NCI-H774 (cell line): ENCODE measurements around the gene CLDN15.

Source experiments
- DNase-seq: peaks from one replicate; lab custom pipeline; 2025; lab: John Stamatoyannopoulos, UW

CLDN15 gene

DNA sequence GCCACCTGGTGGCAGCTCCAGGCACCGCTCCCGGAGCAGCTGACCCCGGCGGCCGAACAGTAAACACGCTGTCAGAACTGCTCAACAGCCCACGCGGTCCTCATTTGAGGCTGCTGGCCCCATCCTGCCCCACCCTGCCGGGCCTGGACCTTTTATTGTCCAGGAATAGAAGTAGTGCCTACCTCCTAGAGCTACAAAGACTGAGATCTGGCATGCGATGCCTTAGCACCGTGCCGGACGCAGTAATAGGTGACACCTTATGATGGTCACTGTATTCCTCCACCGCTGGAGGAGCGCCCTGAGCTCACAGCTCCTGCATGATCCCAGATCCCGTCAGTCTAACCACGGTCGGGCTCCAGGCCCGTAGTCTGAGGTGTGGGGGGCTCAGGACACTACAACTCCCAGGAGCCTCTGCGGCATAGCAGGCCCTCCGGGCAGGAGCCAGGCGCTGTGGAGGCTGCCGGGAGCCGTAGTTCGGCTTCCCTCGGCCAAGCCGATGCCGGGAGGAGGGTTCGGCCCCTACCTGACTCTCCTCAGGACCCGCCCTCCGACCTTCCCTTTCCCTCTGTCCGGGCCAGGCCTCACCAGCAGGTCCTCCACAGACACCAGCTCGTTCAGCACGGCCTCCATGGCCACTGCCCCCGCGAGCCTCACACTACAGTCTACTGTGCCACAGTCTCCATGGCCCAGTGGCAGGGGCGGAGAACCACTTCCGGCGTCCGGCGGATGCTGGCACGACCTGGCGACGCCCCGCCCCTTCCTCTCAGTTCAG is 7.0 kb upstream of the CLDN15 start, which contains the start of gene FIS1:
TSS of gene FIS1 (minus strand) at position 707 of the 772 bp plus-strand sequence. CDS start at position 630, 77 bp downstream.
- DNase-seq = peak; percentile 89

DNA sequence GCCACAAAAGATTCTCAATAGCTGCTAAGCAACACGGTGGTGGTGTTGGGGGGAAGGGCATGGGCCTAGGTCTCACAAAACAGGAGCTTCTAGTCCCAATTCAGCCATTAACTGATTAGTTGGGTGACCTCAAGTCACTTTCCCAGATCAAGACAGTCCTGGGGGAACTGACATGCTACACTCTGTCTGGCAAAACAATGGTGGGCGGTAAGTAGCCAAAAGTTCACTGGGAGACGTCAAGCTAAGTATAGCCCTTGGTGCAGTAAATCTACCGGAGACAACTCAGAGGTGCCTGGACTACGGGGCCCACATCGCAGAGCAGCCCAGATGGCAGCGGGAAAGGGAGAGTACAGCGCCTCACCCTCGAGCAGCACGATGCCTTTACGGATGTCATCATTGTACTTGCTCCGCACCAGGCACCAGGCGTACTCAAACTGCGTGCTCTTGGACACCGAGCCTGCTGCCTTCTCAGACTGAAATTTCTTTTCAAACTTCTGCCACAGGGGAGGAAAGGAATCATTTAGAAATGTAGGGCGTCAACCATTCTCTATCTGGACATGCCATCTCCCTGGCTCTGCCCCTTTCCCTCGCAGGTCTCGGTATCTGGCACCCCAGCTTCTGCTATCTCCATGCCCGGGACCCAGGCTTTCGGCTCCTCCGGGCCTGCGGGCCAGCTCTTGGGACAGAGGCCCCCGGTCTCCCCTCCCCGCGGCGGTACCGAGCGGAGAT is 6.2 kb upstream of the CLDN15 start:
- DNase-seq = no peak

GRCh38 chr7:101241443-101242349 is 4.1 kb upstream of the CLDN15 start:
- DNase-seq = no peak

DNA sequence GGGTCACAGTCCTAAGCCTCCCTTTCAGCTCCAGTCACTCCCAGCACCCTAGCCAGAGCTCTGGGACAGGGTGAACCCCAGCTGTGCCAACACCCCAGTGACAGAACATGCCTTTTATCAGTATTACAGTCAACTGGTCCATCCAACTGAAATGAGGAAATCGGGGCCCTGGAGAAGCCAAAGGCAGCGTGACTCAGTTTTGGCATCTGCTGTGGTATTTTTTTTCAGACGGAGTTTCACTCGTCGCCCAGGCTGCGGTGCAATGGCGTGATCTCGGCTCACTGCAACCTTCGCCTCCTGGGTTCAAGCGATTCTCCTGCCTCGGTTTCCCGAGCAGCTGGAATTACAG is 3.4 kb upstream of the CLDN15 start:
- DNase-seq = no peak

GRCh38 chr7:101240226-101241014 is 2.8 kb upstream of the CLDN15 start:
- DNase-seq = no peak

DNA sequence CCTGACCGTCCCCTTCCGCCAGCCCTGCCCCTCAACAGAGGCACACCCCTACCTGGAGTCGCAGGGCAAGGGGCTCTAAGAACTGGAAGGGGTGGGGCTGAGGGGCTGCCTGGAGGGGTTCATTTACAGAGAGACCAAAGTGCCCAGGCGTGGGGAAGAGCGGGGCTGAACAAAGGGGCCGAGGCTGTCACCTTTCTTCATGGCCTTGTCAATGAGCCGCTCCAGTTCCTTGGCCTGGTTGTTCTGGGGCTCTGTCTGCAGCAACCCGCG is 2.3 kb upstream of the CLDN15 start:
- DNase-seq = no peak

- DNase-seq = no peak
These were observed 1.8 kb upstream of the CLDN15 start for GRCh38 chr7:101239191-101239950.

DNA sequence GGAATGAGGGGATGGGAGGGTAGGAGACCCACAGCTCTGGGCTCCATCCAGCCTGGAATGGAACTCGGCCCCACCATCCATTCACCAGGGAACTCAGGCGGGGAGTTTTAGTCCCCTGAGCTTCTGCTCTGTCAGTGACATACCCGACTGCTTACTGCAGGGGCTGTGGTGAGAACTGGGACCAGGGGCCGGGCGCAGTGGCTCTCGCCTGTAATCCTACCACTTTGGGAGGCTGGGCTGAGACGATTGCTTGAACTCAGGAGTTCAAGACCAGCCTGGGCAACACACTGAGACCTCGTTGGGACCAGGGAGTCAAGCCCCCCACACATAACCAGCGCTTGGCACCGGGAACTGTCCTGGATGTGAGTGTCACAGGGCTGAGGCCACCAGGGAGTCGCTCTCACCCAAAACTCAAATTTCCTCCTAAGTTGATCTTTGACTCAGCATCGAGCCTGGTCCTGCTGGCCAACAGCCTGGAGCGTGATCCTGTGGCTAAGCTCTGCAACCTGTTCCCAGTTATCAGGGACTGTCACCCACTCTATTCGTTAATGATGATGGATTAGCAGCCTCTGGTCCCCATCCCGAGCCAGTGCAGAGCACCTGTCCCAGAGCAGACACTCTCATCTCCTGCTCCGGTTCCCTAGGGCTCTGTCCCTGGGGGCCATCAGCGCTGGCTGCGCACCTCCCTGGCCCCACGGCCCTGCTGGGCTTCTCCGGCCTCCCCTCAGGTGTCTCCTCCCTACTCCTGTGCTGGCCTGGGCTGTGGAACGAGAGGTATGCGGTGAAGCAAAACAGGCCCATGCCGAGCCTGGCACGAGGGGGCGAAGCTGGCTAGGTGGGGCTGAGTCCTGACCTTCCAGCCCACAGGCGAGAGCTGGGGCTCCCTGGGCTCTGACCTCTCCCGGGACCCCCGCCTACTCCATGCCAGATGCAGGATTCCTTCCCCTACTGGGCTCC is 902 bp upstream of the CLDN15 start:
- no peak for DNase-seq

- DNase-seq = no peak
These were observed 1.2 kb downstream of the CLDN15 start for GRCh38 chr7:101236292-101236835.

DNA sequence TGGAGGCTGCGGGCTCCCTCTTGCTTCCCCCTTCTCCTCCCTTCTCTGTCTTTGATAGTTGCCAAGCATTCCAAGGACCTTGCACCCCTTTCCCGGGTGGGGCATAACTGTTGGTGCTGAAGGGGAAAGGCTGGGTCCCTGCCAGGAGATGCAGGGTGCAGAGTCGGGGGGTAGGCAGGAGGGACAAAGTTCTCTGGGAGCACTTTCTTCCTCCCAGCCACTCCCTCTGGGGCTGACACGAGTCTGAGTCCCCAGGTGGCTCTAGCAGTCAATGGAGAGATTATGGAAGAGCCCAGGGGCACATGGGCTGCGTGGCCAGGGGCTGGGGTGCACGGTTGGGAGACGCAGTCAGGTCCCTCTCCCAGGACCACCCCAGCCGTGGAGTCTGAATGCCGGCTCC is 2.1 kb downstream of the CLDN15 start:
- DNase-seq = no peak

- DNase-seq = no peak
These were observed 2.6 kb downstream of the CLDN15 start for GRCh38 chr7:101235050-101235449.

- DNase-seq = no peak
These were observed 3.0 kb downstream of the CLDN15 start for GRCh38 chr7:101234636-101235035.

GRCh38 chr7:101233907-101234547 is 3.6 kb downstream of the CLDN15 start:
- DNase-seq = no peak

DNA sequence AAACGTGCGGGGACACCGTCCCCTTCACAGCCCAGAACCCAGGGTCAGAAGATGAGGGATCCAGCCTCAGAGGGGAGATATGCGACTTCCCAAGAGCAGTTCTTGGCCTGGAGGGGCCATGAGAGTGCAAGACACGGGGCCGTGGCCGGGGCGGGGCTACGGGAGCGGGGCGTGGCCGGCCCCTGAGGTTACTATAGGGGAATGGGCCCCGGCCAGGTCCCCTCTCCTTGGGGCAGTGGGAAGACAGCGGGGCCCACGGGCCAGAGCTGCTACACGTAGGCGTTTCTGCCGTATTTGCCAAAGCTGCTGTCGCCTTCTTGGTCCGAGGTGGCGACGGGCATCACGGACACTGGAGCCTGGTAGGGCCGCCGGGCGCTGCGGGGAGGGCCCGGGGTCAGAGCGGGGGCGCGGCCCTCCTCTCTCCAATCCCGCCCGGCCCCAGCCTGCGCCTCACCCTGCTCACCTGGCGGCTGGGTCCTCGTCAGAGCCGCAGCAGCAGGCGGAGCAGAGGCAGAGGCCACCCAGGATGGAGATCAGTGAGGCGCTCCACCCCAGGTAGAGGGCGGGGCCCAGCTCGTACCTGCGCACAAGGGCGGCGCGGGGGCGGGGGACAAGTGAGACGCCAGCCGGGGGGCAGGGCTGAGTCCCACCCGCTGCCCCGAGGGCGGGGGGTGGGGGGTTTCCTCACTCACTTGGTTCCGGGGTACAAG is 5.3 kb downstream of the CLDN15 start:
- DNase-seq = peak; percentile 76

- DNase-seq = no peak
These were observed 6.0 kb downstream of the CLDN15 start for GRCh38 chr7:101231644-101232043.

DNA sequence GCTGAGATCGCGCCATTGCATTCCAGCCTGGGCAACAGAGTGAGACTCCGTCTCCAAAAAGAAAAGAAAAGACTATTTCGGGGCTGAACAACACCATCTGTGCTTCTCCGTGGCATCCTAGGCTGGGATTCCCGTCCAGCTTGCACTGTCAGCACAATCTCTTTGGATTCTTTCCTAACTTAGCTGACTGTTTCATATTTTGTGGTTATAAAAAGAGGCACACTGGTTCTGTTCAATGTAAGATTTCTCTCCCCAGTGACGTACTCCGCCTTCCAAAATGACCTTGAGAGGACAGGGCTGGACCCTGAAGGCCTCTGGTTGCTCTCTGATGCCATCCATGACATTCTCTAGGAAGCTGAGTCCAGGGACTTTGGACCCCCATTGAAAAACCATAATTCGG is 10.9 kb downstream of the CLDN15 start:
- DNase-seq = no peak

DNA sequence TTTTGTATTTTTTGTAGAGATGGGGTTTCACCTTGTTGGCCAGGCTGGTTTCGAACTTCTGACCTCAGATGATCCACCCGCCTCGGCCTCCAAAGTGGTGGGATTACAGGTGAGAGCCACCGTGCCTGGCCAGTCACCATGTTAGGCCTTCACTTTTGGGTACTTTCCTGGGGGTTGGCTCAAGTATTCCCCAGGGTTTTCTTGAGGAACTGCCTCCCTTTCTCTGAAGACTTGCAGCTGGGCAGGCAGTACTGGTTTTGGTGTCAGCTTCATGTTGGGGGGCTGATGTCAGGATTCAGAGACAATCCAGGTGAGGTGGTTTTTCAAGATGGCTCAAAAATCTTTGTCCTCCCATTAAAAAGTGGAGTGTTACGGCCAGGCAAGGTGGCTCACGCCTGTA is 12.0 kb downstream of the CLDN15 start:
- DNase-seq = no peak

DNA sequence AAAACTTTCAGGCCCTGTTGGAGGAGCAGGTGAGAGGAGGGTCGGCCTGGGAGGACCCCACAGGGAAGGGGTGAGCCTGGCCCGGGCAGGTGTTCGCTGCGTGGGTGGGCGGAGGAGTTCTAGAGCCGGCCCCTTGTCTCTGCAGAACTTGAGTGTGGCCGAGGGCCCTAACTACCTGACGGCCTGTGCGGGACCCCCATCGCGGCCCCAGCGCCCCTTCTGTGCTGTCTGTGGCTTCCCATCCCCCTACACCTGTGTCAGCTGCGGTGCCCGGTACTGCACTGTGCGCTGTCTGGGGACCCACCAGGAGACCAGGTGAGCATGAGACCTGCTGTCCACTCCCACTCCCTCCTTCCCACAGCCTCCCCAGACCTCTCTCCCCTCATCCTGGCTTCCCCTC is 14.1 kb downstream of the CLDN15 start:
- no peak for DNase-seq
